ENCODE results near the gene MS4A14. TPM values are rescaled to one million over a fixed set of nuclear protein-coding genes. Genes with fewer than 3 reads are reported as not detected.

Gene MS4A14
- total and polyA plus RNA-seq, 2 of the 4 experiments (the other 2 are of a cell fraction): not detected

GRCh38 chr11:60367009-60367408 is 29.2 kb upstream of the MS4A14 start:
- no peak overlapping the region for H4K8ac ChIP-seq (ENCODE audit: low read depth in 2 of 2, low read length in 2 of 2)
- no peak overlapping the region for H2AK9ac ChIP-seq (replicated peaks; ENCODE audit: low read depth, low read length, poor library complexity)
- no peaks in the 10 kb centered on the region for H3K4me1 ChIP-seq (ENCODE audit: control insufficient read depth, insufficient read depth, low read length)
- no peak overlapping the region for H2BK20ac ChIP-seq (ENCODE audit: low read depth, low read length)
- no peak overlapping the region for H2AK5ac ChIP-seq (ENCODE audit: low read depth, low read length)
- H3K36me3 ChIP-seq (ENCODE audit: control insufficient read depth, insufficient read depth, low read length): no peaks in the 10 kb centered on the region
- H3K4me2 ChIP-seq (ENCODE audit: low read depth, low read length): no peak overlapping the region
- POLR2A ChIA-PET (ENCODE audit: unreplicated experiment): no interaction called here
- H4K20me1 ChIP-seq (ENCODE audit: insufficient read depth, low read length): no peaks in the 10 kb centered on the region
- no peak overlapping the region for H3K56ac ChIP-seq (ENCODE audit: extremely low read depth, insufficient read depth, low read length)
- H4K91ac ChIP-seq (ENCODE audit: insufficient read depth, low read depth, low read length): no peak overlapping the region
- no peak overlapping the region for H2BK120ac ChIP-seq (ENCODE audit: low read depth, low read length)
- no peak overlapping the region for H3K27ac ChIP-seq (ENCODE audit: insufficient read depth, low read length)
- H3K9ac ChIP-seq (ENCODE audit: low read depth, low read length): no peak overlapping the region
- intact Hi-C loops (cut with micrococcal nuclease): no loop called here
- H3K14ac ChIP-seq (replicated peaks; ENCODE audit: low read depth, low read length): no peak overlapping the region
- no peak overlapping the region for H2BK5ac ChIP-seq (ENCODE audit: low read depth, low read length, poor library complexity, severe bottlenecking)
- TF ChIP-seq NFE2L2 (IDR thresholded peaks at IDR 0.05; ENCODE audit: low read depth, low read length) (no peak), USF2 (IDR thresholded peaks at IDR 0.05; ENCODE audit: low read depth, low read length) (no peak), BHLHE40 (IDR thresholded peaks at IDR 0.05; ENCODE audit: low read depth, low read length) (no peak), CEBPB (IDR thresholded peaks at IDR 0.05; ENCODE audit: low read depth, low read length) (no peak), MAZ (IDR thresholded peaks at IDR 0.05; ENCODE audit: borderline replicate concordance, low read depth, low read length) (no peak), SMC3 (IDR thresholded peaks at IDR 0.05; ENCODE audit: low read depth, low read length) (no peak), RCOR1 (IDR thresholded peaks at IDR 0.05; ENCODE audit: insufficient replicate concordance, low read length) (no peak)
- TF ChIP-seq, protein P1, sequence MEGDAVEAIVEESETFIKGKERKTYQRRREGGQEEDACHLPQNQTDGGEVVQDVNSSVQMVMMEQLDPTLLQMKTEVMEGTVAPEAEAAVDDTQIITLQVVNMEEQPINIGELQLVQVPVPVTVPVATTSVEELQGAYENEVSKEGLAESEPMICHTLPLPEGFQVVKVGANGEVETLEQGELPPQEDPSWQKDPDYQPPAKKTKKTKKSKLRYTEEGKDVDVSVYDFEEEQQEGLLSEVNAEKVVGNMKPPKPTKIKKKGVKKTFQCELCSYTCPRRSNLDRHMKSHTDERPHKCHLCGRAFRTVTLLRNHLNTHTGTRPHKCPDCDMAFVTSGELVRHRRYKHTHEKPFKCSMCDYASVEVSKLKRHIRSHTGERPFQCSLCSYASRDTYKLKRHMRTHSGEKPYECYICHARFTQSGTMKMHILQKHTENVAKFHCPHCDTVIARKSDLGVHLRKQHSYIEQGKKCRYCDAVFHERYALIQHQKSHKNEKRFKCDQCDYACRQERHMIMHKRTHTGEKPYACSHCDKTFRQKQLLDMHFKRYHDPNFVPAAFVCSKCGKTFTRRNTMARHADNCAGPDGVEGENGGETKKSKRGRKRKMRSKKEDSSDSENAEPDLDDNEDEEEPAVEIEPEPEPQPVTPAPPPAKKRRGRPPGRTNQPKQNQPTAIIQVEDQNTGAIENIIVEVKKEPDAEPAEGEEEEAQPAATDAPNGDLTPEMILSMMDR (conservative IDR thresholded peaks at IDR 0.05; ENCODE audit: low read depth, low read length): no peak
- TF ChIP-seq, protein P2, sequence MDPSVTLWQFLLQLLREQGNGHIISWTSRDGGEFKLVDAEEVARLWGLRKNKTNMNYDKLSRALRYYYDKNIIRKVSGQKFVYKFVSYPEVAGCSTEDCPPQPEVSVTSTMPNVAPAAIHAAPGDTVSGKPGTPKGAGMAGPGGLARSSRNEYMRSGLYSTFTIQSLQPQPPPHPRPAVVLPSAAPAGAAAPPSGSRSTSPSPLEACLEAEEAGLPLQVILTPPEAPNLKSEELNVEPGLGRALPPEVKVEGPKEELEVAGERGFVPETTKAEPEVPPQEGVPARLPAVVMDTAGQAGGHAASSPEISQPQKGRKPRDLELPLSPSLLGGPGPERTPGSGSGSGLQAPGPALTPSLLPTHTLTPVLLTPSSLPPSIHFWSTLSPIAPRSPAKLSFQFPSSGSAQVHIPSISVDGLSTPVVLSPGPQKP (IDR thresholded peaks at IDR 0.05; ENCODE audit: borderline replicate concordance, low read depth, low read length): no peak
- H4K5ac ChIP-seq (ENCODE audit: low read depth, low read length): no peak overlapping the region
- H3K27me3 ChIP-seq (ENCODE audit: control insufficient read depth, insufficient read depth, low read length): no peaks in the 10 kb centered on the region
- BruUV-seq (replicated peaks): no TSS peak
- no peak overlapping the region for H3K18ac ChIP-seq (ENCODE audit: low read depth, low read length)
- H2BK15ac ChIP-seq (ENCODE audit: low read depth, low read length): no peak overlapping the region
- no peaks in the 10 kb centered on the region for H3K79me1 ChIP-seq (ENCODE audit: low read depth in 1 of 2, low read length in 2 of 2)
- CTCF ChIA-PET: no interaction called here
- in situ Hi-C loops (cut with MboI; ENCODE audit: low sequenced_read_pairs): no loop called here
- no peak overlapping the region for H3K4me3 ChIP-seq (ENCODE audit: insufficient read depth, low read depth, low read length)
- H3K9me1 ChIP-seq (ENCODE audit: insufficient read depth, low read length): no peaks in the 10 kb centered on the region
- no peak overlapping the region for H3K4ac ChIP-seq (ENCODE audit: low read depth, low read length)
- no peak overlapping the region for H3K23ac ChIP-seq (ENCODE audit: low read depth, low read length)
- no CpG with 5 or more reads among the region's 2 CpGs for WGBS, 2 experiments (ENCODE audit: extremely low coverage in 2 of 2, insufficient read length in 1 of 2)
- no peak for DNase-seq
- H3K9me3 ChIP-seq (ENCODE audit: control insufficient read depth, insufficient read depth, low read length): no peaks in the 10 kb centered on the region
- H2AFZ ChIP-seq (replicated peaks; ENCODE audit: low read length, poor library complexity): no peak overlapping the region
- ATAC-seq (ENCODE audit: low read depth): no peak
- dilution Hi-C loops (cut with HindIII; ENCODE audit: low sequenced_read_pairs, unreplicated experiment): no loop called here

Data from IMR-90 (cell line).